OCI-LY1 (cell line): ENCODE data around the gene BRCA2.
A peak's percentile ranks its signal among the peaks of the same experiment; 100 is the strongest.

Source experiments
- H2AFZ ChIP-seq: fragments of 200-600 bp; sonication (generic), shearing (Covaris generic); 2 replicates; pipeline ENCODE4 v1.6.0; 2014; ENCODE audit warnings: antibody characterized with exemption, mild to moderate bottlenecking, low read length
- H3F3A ChIP-seq: fragments of 200-600 bp; sonication (generic), shearing (Covaris generic); 2 replicates; pipeline ENCODE4 v1.6.0; 2014; ENCODE audit warnings: mild to moderate bottlenecking, antibody characterized with exemption, low read length, moderate library complexity; ENCODE audit not compliant: insufficient read depth
- H3K27ac ChIP-seq: fragments of 200-600 bp; sonication (generic); 2 replicates; pipeline ENCODE4 v1.5.1; 2014; ENCODE audit warnings: low read length, mixed run types, mild to moderate bottlenecking, low read depth; ENCODE audit not compliant: poor library complexity, severe bottlenecking
- H3K27me3 ChIP-seq: fragments of 200-600 bp; sonication (generic); 2 replicates; pipeline ENCODE4 v1.6.0; 2014; ENCODE audit warnings: antibody characterized with exemption, mild to moderate bottlenecking, low read length, moderate library complexity; ENCODE audit not compliant: insufficient read depth
- H3K36me3 ChIP-seq: fragments of 200-600 bp; sonication (generic); 2 replicates; pipeline ENCODE4 v1.6.1; 2014; ENCODE audit warnings: mild to moderate bottlenecking, antibody characterized with exemption, low read length, moderate library complexity, mixed read lengths; ENCODE audit not compliant: insufficient read depth
- H3K4me1 ChIP-seq: fragments of 200-600 bp; sonication (generic); 2 replicates; pipeline ENCODE4 v1.5.1; 2014; ENCODE audit warnings: mild to moderate bottlenecking, low read length, moderate library complexity; ENCODE audit not compliant: insufficient read depth, severe bottlenecking
- H3K4me2 ChIP-seq: fragments of 200-600 bp; sonication (generic), shearing (Covaris generic); 2 replicates; pipeline ENCODE4 v1.6.1; 2014; ENCODE audit warnings: low read length
- H3K4me3 ChIP-seq: fragments of 200-600 bp; sonication (generic); 2 replicates; pipeline ENCODE4 v1.5.1; 2014; ENCODE audit warnings: low read length, low read depth, mild to moderate bottlenecking, mixed read lengths; ENCODE audit not compliant: poor library complexity, severe bottlenecking
- H3K79me2 ChIP-seq: fragments of 200-600 bp; shearing (Covaris generic); 2 replicates; pipeline ENCODE4 v1.6.1; 2016; ENCODE audit warnings: mixed run types, low read length, mixed read lengths; ENCODE audit not compliant: insufficient read depth
- H3K9ac ChIP-seq: fragments of 200-600 bp; sonication (generic), shearing (Covaris generic); 2 replicates; pipeline ENCODE4 v1.6.1; 2014; ENCODE audit warnings: mild to moderate bottlenecking, low read length, mixed read lengths
- H3K9me2 ChIP-seq: fragments of 200-600 bp; sonication (generic), shearing (Covaris generic); 2 replicates; pipeline ENCODE4 v1.6.1; 2014; ENCODE audit warnings: low read depth, mild to moderate bottlenecking, low read length, mixed read lengths
- H3K9me3 ChIP-seq: fragments of 200-600 bp; shearing (Covaris generic); 2 replicates; pipeline ENCODE4 v1.6.1; 2014; ENCODE audit warnings: low read length, mixed read lengths
- H4K20me1 ChIP-seq: fragments of 200-600 bp; sonication (generic), shearing (Covaris generic); 2 replicates; pipeline ENCODE4 v1.6.0; 2016; ENCODE audit warnings: mild to moderate bottlenecking, low read length; ENCODE audit not compliant: insufficient read depth
- CTCF ChIP-seq: fragments of 200-600 bp; sonication (generic), shearing (Covaris generic); IDR thresholded peaks from 2 replicates; pipeline ENCODE4 v1.5.1; 2017; ENCODE audit warnings: mild to moderate bottlenecking, antibody characterized with exemption, low read length, moderate library complexity, mixed read lengths
- EZH2 ChIP-seq: fragments of 200-600 bp; sonication (generic), shearing (Covaris generic); IDR thresholded peaks from 2 replicates; pipeline ENCODE4 v1.8.0; 2017; ENCODE audit warnings: borderline replicate concordance, mixed run types, mild to moderate bottlenecking, antibody characterized with exemption, low read length, moderate library complexity, mixed read lengths

The BRCA2 gene

GRCh38 chr13:32305646-32306045, 9.7 kb upstream of the BRCA2 start:
- H3K9ac ChIP-seq: no peak overlapping the region

GRCh38 chr13:32309312-32310133, 5.8 kb upstream of the BRCA2 start:
- no peaks in the 10 kb centered on the region for H3K27me3 ChIP-seq
- no peaks in the 10 kb centered on the region for H3K36me3 ChIP-seq
- H3K9me2 ChIP-seq: no peaks in the 10 kb centered on the region
- peak overlapping the region; percentile 17 for H3K4me3 ChIP-seq
- no peaks in the 10 kb centered on the region for H4K20me1 ChIP-seq
- no peaks in the 10 kb centered on the region for H3K9me3 ChIP-seq
- H3K79me2 ChIP-seq: no peaks in the 10 kb centered on the region
- TF ChIP-seq CTCF: no peak
- H2AFZ ChIP-seq: peak overlapping the region; percentile 24; the same call in 1 of the 2 replicates
- peaks cover 6% of the 10 kb centered on the region for H3K4me1 ChIP-seq
- H3F3A ChIP-seq: no peaks in the 10 kb centered on the region
- no peak overlapping the region for H3K27ac ChIP-seq
- H3K9ac ChIP-seq: no peak overlapping the region
- H3K4me2 ChIP-seq: peak overlapping the region; percentile 20; the same call in 1 of the 2 replicates

More at GRCh38 chr13:32305646-32306045, 9.7 kb upstream of the BRCA2 start:
- Histone ChIP-seq H3K36me3 (no peaks in the 10 kb centered on the region), H3K9me2 (no peaks in the 10 kb centered on the region), H3K27ac (no peak overlapping the region), H2AFZ (no peak overlapping the region), H3F3A (no peaks in the 10 kb centered on the region), H3K4me3 (no peak overlapping the region), H3K4me2 (no peak overlapping the region), H3K79me2 (no peaks in the 10 kb centered on the region), H3K9me3 (no peaks in the 10 kb centered on the region), H3K4me1 (peaks cover 5% of the 10 kb centered on the region), H4K20me1 (no peaks in the 10 kb centered on the region), H3K27me3 (no peaks in the 10 kb centered on the region)
- no peak for TF ChIP-seq CTCF
- no peak for TF ChIP-seq EZH2

- TF ChIP-seq EZH2 (no peak), CTCF (peak; percentile 74)
- Histone ChIP-seq H3K27ac (no peak overlapping the region), H4K20me1 (no peaks in the 10 kb centered on the region), H3K9me3 (no peaks in the 10 kb centered on the region), H3K4me1 (peaks cover 12% of the 10 kb centered on the region), H3F3A (no peaks in the 10 kb centered on the region), H3K9me2 (no peaks in the 10 kb centered on the region), H3K4me3 (peak overlapping the region; percentile 17), H3K9ac (no peak overlapping the region), H3K79me2 (no peaks in the 10 kb centered on the region), H3K36me3 (no peaks in the 10 kb centered on the region), H3K27me3 (no peaks in the 10 kb centered on the region), H3K4me2 (peak overlapping the region; percentile 20; the same call in 1 of the 2 replicates), H2AFZ (peak overlapping the region; percentile 24; the same call in 1 of the 2 replicates)
Observed at GRCh38 chr13:32310134-32310706, 5.1 kb upstream of the BRCA2 start.
